Measurements from ENCODE around the gene TDRD7.
A peak's percentile ranks its signal among the peaks of the same experiment; 100 is the strongest.

The TDRD7 gene

DNA sequence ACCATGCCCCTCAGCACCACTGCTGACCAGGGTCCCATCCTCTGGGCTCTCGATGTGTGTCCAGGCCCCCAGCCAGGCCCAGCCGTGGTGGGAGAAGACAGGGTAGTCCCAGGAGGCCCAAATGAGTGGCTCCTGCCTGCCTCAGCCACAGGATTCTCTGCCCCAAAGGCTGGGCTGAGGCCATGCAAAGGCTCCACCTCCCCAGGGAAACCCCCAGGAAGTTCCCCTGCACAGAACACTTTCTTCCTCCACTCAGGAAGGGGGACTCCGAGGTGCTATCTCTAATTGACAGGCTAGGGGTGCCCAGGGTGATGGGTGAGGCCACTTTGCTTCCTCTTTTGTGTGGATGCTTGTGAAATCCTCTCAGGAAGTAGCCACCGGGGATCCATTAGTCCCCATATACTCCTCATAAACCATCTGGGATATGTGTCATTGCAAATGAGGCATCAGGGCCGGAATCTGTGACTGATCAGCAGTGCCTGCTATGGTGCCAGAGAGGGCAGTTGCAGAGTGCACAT, 23.1 kb upstream of the TDRD7 start:
- no peak for DNase-seq

DNA sequence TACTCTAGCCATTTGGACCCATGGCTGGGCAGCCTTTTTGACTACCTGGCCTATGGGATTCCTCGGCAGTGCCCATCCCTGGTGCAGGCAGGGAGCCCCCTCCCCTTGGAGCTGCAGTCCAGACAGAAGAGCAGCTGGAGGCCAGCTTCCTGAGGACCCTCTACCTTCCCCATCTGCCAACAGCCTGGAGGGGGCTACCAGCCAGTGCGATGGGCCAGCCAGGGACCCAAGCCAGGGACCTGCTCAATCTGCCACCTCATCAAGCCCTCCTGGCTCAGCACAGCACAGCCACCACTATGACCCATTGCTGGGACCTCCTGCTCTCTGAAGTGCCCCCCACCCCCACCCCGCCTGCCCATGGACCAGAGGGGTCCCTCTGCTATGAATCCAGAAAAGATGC, 22.6 kb upstream of the TDRD7 start:
- no peak for DNase-seq

DNA sequence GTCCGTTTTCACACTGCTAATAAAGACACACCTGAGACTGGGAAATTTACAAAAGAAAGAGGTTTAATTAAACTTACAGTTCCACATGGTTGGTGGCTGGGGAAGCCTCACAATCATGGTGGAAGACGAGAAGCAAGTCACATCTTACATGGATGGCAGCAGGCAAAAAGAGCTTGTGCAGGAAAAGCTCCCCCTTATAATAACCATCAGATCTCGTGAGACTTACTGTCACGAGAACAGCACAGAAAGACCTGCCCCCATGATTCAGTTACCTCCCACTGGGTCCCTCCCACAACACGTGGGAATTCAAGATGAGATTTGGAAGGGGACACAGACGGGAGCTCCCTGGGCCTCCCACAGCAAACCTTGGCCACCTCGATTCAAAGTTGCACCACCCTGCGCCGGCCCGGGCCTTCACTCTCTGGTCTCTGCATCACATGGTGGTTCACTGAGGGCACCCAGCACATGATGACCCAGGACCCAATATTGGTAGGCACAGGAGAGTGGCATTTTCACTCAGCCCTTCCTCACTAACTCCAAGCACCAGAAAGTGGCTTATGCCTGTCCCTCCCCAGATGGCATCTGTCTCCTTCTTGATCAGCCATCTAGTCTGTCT, 21.0 kb upstream of the TDRD7 start:
- DNase-seq, result no peak

DNA sequence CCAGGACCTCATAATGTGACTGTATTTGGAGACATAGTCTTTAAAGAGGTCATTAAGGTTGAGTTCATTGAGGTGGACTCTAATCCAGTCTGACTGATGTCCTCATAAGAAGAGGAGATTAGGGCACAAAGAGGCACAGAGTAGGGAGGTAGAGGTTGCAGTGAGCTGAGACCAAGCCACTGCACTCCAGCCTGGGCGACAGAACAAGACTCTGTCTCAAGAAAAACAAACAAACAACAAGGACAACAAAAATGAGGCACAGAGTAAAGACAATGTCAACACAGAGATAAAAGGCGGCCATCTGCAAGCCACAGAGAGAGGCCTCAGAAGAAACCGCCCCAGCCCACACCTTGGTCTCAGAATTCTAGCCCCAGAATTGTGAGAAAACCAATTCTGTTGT, 17.0 kb upstream of the TDRD7 start:
- DNase-seq, result no peak

DNA sequence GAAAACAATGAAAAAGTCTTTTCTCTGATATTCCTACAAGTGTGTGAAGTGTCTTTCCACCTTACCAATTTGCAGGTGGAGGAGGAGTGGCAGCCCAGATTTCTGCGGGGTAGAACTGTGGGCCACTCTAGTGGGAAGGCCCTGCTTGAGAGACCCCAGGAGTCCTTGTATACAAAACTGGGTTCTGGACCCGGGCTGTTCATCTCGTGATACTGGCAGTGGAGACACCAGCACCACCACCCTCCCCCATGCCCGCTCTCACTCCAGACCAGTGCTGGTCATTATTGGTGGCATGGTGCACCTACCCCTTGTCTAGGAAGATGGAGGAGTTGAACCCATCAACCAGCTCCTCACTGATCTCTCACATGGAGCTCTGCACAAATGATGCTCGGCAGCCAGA, 16.2 kb upstream of the TDRD7 start:
- no peak for DNase-seq

DNA sequence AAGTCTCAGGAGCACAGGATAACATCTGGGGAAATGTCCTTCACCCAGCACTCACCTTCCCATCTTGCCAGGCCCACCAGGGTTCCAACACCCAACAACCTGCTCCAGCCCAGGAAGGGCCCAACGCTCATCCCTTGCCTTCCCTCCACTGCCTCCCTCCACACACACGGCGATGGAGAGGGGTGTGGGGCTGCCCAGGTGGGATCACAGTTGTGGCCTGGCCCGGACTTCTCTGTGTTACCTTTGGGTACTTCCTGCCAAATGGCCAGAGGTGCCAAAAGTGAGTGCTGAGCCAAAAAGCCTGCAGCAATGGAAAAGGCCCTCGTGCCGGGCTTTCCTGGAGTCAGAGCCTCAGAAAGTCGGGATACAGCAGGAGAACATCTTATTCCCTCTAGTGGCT, 15.6 kb upstream of the TDRD7 start:
- DNase-seq, result no peak

DNA sequence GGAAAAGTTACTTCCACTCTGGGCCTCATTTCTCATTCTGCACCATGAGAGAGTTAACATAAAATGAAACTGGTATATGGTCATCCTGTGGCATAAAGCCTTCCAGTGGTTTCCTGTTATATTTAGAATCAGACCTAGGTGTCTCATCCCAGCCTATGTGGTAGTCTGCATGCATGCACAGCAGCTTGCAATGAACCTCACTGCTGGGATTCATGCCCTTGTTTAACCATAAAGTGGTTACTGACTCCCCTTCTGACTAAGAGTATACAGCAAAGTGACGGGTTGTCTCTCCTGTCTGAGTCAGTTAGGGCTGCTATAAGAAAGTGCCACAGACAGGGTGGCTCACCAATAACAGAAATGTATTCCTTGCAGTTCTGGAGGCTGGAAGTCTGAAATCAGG, 14.7 kb upstream of the TDRD7 start:
- no peak for DNase-seq

DNA sequence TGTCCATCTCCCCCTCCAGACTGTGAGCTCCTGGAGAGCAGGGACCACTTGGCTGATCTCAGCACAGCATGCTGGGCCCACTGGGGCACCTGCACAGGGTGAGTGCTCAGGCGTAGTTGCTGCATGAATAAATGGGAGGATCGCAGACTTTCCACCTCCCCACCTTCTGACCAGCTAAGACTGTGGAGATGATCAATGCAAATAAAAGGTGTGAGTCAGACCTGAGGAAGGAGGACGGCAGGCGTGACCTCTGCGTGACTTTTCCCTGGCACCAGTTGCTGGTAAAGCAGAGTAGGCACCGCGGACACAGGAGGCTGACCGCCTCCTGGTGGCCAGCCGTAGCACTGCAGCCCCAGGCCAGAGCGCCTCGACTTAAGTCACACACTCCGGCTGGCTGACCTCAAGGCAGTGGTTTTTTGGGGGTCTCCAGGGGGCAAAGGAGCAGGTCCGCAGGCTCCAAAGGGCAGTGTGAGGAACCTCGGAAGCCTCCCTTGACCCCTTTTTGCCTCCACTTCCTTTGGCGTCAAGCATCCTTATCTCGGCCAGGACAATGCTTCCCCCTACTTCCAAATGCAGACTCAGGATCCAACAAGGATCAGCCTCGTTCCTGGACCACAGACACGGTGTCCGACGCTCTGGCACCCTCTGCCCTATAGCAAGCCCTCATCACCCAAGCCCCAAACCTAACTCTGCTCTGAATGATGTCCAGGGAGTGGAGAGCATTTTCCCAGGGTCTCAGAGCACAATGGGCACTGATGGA, 12.7 kb upstream of the TDRD7 start:
- DNase-seq, result peak; percentile 78

DNA sequence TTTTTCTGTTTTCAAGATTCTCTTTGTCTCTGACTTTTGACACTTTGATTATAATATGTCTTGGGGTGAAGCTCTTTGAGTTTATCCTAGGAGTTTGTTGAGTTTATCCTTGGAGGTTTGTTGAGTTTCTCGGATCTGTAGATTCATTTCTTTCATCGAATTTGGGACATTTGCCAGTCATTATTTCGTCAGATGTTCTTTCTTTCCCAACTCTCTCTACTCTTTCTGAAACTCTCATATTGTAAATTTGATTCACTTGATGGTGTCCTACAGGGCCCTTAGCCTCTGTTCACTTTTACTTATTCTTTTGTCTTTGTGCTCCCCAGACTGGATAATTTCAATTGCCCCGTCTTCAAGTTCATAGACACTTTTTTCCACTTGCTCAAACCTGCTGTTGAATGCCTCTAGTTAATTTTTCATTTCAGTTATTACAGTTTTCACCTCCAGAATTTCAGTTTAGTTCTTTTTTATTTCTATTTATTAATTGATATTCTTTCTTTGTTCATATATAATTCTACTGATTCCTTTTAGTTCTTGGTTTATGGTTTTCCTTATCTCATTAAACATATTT, 8.1 kb upstream of the TDRD7 start:
- no peak for DNase-seq

DNA sequence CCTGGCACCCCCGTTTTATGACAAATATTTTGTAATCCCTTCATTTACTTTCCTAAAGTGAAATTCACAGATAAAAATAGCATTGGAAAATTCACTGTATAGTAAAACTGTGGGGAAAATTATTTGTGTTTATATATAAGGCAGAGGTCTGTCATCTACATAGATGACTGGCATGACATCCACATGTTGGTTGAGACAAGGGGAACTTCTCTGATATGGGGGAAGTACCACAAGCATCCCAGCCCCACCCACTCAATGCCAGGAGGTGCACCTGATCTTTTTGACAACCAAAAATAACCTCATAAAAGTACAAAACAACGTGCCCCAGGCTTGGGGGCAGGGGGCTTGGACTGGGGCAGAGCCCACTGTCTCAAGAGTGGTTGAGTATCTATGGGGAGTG, 6.3 kb upstream of the TDRD7 start:
- DNase-seq, result no peak

DNA sequence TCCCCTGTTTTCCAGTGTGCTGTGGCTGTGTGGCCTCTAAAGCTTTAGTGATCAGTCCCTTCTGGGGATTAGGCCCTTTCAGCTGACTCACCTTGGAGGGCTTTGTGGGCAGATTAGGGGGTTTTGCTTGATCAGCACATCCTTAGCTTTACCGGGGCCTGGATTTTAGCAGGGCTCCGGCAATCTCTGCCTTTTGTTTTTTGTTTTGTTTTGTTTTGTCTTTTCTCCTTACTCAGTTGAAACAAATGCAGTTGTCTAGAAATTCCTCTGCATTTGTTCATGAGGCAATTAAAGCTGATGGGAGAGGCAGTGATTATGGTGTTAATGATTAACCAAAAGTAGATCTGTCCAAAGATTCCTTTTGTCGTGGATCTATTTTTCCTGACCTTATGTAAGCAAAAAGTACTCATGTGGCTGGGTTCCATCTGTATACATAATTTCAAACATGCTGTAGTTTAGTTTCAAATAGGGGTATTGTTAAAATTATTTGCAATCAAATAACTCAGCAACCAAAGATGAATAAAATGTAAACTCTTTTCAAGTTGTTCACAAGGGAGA, 5.2 kb upstream of the TDRD7 start:
- peak; percentile 82 for DNase-seq

DNA sequence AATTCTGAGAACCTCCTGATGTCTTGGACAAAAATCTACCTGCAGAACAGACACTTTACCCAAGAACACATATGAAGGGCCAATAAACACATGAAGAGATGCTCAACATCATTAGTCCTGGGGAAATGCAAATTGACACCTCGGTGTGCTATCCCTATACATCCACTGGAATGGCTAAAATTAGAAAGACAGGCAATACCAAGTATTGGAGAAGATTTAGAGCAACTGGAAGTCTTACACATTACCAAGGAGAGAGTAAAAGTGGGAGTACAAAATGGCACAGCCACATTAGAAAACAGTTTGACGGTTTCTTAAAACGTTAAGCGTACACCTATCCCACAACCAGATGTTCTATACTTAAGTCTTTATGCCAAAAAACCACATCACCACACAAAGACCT, 3.3 kb upstream of the TDRD7 start:
- DNase-seq, result no peak

DNA sequence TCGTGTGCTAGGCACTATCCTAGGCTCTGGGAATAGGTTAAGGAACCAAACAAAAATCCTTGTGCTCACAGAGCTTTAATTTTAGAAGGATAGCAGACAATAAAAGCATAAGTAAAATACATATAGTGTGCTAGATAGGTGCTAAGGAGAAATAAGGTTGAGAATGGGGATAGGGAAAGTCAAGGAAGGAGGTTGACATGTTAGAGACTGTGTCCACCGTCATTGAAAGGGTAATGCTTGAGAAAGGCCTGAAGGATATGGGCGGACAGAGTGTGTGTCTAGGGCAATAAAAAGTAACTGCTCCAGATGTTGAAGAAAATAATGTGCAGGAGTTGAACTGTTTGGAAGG, 482 bp upstream of the TDRD7 start:
- peak; percentile 43 for DNase-seq

DNA sequence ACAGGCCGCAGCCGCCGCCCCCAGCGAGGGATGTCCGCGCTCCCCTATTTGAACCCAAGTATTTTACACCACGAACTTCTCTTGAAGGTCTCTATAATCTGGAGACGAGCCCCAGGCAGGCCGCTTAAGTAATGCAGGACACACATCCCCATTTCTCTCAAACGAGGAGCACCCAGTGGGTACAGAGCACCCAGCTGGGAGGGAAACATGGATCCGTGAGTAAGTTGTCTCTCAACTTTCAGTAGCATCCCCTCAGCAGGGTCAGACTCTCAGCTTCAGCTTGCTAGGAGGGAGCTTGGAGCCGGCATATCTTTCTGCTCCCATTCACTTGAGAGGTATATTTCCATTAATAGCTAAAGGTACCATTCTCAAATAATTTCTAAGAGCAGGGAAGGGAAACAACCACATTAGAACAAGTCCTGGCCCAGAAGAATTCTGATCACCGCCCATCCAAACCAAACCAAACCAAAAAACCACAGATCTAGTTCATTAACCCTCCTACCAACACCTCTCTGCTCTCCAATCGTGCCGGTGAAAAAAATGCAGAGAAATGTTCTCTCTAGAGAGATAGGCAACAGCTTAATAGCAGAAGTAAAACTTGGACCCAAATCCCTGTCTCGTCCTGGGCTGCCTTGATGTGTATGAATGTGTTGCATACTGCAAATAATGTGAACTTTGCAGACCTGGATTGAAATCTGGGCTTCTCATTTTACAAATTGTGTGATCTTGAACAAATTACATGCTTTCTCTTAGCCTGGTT, 910 bp downstream of the TDRD7 start:
- DNase-seq, result peak; percentile 9

DNA sequence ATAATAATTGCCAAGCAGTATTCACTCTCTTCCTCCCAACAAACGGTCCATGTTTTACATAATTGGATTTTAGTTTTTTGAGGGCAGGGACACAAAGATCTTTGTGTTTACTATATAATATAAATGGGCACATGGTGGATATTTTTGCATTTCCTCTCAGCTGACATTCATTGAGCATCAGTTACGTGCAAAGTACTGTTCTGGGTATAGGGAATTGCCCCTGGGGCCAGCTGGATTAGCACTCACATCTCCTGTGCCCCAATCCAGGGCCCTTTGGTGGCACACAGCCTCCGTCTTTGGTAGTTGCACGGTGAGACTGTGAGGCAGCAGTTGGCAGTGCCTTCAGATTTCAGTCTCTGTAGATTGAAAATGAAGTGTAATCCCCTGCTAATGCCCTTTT, 1.6 kb downstream of the TDRD7 start:
- DNase-seq, result no peak

DNA sequence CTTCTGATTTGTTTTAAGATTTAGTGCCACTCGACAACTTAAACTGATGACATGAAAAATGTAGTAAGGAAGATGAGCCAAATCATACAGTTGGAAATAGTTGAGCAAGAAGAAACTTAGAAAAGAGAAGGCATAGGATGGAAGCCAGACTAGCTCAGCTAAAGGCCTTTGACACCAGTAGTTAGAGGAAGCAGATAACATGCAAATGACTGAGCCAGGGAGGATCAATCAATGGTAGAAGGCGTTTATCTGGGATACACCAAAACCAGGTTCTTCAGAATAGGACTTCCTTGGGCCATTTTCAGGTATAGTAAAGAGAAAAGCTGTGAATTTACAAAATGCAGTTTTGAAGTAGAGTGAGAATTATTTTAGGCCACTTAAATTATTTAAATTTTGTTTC, 3.2 kb downstream of the TDRD7 start:
- DNase-seq, result no peak

DNA sequence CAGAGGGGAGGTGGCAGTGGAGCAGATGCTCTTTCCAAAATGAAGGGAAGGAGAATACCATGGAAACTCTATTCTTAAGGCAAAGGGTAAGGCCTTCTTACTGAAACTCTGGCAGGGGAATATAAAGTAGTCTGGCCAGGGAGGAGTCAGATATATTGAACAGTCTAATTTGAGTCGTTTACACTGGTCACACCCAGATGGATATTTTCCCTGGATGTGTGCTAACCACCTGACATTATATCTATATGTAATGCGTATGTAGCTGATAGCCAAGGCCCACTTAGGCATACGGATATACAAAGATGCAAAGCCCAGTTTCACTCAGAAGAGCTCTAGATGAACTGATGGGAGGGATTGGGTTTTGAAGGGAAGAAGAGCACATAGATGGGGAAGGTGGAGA, 7.0 kb downstream of the TDRD7 start:
- DNase-seq, result no peak

DNA sequence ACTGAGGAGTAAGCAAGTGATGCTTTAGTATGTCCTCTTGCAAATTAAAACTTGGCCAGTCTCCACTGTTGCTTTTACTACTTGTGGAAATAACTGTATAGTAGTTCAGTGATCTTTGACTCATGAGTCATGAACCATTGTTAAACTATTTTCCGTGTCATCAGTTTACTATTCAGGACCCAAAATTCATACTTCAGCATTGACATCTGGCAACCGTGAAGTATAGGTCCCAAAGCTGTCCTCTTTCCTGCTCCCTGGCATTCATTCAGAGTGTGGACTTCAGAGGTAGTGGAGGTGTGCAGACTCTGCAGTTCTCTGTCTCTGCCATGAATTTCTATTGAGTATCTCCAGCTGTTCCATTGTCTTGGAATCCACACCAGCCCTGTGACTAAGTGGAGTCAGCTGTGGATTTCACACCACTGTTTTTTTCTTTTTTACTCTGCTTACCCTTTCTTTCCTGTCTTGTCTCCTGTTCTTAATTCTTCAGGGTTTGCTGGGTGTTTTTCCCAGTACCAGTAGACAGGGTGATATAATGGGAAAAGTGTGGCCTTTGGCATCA, 7.5 kb downstream of the TDRD7 start:
- DNase-seq, result peak; percentile 5

DNA sequence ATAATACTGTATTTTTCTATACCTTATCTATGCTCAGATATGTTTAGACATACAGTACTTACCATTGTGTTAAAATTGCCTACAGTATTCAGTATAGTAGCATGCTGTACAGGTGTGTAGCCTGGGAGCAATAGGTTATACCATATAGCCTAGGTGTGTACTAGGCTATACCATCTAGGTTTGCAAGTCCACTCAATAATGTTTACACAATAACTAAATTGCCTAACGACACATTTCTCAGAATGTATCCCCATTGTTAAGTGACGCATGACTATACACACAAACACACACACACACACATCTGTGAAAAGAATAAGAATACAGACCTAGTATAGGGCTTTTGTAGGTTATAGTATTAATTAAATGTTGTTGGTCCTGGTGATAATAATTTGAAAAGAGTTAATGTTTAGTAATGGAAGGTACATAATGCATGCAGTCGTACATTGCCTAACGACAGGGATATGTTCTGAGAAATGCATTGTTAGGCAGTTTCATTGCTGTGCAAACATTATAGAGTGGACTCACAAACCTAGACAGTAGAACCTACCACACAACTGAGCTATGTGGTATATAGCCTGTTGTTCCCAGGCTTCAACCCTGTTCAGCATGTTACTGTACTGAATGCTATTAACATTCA, 13.6 kb downstream of the TDRD7 start:
- no peak for DNase-seq

DNA sequence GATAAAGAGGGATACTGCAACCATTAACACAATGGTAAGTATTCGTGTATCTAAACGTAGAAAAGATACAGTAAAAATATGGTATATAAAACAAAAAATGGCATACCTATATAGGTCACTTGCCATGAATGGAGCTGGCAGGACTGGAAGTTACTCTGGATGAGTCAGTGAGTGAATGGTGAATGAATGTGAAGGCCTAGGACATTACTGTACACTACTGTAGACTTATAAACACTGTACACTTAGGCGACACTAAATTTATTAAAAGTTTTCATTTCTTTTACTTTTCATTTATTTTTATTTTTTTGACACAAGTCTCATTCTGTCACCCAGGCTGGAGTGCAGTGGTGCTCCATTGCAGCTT, 14.1 kb downstream of the TDRD7 start:
- no peak for DNase-seq

DNA sequence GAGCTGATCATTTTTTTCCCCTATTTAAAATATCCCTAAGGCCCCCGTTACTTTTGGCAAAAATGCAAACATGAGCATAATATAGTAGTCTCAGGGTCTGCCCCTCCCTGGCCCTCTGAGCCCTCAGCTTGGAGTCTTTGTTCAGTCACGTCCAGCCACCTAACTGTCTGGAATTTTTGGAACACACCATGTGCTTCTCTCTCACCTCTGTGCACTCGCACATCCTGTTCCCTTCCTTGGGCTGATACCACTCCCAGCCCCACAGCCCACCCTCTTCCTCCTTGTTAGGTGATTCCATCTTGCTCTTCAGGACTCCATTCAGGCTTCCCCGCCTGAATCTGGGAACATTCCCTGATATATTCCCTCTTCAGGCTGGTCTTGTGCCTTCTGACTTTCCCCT, 16.0 kb downstream of the TDRD7 start:
- no peak for DNase-seq

DNA sequence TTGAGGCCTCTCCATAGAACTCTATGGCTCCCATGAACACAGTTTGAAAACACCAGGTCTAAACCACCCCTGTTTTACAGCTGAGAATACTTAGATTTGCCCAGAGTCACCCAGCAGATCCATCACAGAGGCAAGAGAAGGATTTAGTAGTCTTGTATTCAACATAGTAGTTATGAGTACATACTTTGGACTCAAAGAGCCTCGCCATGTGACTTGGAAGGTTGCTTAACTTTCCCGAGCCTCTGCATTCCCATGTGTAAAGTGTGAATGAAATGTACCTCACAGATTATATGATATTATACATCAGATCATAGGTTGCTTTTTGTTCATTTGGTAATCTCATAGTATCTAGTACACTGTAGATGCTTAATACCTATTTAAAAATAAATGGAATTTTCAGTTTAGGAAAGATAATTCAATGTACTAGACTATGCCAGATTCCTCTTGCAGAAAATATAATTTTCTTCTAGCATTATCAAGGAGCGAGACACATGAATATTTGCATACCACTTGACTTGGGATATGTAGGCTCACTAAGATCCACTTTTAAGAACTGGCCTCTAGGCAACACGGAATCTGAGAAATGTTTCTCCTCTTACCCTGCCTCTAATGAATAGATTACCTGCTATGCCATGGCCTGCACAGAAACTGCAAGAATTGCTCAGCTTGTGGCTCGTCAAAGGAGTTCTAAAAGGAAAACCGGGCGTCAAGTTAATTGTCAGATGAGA, 18.6 kb downstream of the TDRD7 start:
- DNase-seq, result no peak
